ENCODE results near the gene EPAS1.

EPAS1 gene

GRCh38 chr2:46364797-46365457 lies 67.7 kb downstream of the EPAS1 start:
- peak; percentile 49 for DNase-seq (ENCODE audit: low read depth)

DNA sequence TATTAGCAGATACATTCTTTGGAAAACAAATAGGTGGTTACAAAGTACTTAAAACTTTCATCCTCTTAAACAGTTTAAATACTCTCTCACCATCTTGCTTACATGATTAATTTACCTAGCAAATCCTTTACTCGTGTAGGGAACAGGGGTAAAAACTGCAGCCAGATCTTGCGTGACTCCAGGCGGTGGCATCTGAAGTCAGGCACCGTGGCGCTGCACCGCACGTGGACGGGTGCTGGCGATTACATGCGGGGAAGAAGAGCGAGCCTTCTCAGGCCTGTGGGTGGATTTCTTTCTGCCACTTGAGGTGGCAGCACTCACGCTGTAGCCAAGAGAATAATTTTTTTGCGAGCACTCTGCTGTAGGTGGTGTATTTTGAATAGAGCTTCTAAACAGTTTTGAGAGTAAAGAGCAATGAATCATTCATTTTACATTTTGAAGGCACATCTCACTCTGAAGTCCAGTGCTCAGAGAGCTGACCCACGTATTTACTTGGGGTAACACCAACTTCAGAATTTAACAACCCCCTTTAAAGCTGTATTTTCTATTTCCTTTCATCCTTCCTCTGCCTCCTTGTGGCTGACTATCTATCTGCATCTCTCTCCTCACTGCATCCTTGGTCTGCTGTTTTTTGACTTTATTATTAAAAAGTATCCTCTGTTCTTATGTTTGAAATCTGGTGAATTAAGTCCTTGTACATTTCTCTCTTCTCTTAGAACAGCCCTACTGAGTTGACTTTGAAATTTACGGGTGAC lies 68.9 kb downstream of the EPAS1 start:
- DNase-seq (ENCODE audit: low read depth), result no peak

GRCh38 chr2:46366668-46367052 lies 69.5 kb downstream of the EPAS1 start:
- no peak for DNase-seq (ENCODE audit: low read depth)

- no peak for DNase-seq (ENCODE audit: low read depth)
These were observed 70.1 kb downstream of the EPAS1 start for GRCh38 chr2:46367286-46367685.

GRCh38 chr2:46368401-46368800 lies 71.2 kb downstream of the EPAS1 start:
- DNase-seq (ENCODE audit: low read depth), result no peak

GRCh38 chr2:46369783-46370182 lies 72.6 kb downstream of the EPAS1 start:
- no peak for DNase-seq (ENCODE audit: low read depth)

GRCh38 chr2:46371854-46372253 lies 74.6 kb downstream of the EPAS1 start:
- no peak for DNase-seq (ENCODE audit: low read depth)

GRCh38 chr2:46372475-46372874 lies 75.3 kb downstream of the EPAS1 start:
- no peak for DNase-seq (ENCODE audit: low read depth)

- DNase-seq (ENCODE audit: low read depth), result no peak
These were observed 76.0 kb downstream of the EPAS1 start for GRCh38 chr2:46373238-46373637.

DNA sequence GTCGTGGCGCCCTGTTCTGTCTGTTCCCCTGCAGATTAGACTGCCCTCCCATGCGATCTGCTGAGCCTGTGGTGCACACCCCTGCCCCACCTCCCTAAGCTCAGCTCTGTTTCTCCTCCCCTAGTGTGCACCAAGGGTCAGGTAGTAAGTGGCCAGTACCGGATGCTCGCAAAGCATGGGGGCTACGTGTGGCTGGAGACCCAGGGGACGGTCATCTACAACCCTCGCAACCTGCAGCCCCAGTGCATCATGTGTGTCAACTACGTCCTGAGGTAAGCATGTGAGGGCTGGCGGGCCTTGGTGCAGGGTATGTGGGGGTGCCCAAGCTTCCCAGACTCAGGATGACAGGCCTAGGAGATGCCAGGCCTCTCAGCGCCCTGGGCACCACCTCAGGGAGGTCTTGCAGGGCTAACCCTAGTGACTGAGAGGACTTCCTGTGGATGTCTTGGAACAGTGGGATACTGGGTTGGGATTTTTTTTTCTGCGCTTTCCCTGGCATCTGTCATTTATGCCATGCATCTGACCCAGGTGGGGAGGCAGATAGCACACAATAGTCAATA lies 78.4 kb downstream of the EPAS1 start:
- no peak for DNase-seq (ENCODE audit: low read depth)

DNA sequence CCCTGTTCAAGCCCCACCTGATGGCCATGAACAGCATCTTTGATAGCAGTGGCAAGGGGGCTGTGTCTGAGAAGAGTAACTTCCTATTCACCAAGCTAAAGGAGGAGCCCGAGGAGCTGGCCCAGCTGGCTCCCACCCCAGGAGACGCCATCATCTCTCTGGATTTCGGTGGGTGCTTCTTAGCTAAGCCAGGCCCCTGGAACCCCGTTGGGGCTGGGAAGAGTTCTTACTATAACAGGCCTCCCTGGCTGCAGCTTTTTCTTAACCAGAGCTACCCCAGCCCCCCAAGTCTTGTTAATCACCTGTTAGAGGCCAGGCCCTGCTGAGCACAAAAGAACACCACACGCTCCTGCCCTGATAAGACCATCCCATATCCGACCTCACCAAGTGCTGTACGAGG lies 79.4 kb downstream of the EPAS1 start:
- DNase-seq (ENCODE audit: low read depth), result no peak

- DNase-seq (ENCODE audit: low read depth), result no peak
These were observed 79.9 kb downstream of the EPAS1 start for GRCh38 chr2:46377101-46377581.

GRCh38 chr2:46377666-46378560 lies 80.7 kb downstream of the EPAS1 start:
- no peak for DNase-seq (ENCODE audit: low read depth)

GRCh38 chr2:46378616-46379015 lies 81.4 kb downstream of the EPAS1 start:
- DNase-seq (ENCODE audit: low read depth), result no peak

DNA sequence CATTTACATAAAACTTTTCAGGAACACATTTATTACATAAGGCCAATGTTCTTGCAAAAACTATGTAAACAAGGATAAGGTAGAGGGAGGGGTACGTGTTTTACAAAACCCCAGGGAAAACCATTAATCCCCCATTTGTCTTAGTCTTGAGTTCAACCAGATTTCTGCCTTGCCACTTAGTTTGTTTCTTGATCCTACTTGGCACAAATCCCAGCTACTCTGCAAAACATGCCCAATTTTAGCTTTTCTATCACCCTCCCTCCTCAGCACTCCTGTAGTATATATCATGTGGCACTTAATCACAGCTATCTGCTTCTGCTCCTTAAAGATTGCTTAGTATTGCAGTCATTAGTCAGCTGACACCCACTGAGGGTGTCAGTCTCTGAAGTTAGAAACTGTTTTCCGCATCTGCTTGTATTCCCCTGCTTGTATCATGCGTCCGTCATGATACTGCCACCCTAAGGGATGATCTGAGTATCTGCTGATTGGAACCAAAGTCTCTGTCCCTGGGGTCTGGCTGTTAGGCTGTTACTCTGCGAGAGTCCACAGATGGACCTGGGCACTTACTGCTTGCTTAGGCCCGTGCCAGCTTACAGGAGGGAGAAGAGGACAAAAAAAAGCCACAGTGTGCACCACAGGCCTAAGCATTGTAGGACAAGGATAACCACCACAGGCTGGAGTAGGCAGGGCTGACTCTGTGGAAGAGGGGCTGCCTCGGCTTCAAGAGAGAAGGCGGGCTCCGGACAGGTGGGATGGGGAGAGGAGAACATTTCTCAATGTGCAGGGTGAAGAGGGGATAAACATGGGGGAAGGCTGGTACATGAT lies 82.2 kb downstream of the EPAS1 start:
- DNase-seq (ENCODE audit: low read depth), result peak; percentile 82

- DNase-seq (ENCODE audit: low read depth), result no peak
These were observed 83.1 kb downstream of the EPAS1 start for GRCh38 chr2:46380038-46380940.

DNA sequence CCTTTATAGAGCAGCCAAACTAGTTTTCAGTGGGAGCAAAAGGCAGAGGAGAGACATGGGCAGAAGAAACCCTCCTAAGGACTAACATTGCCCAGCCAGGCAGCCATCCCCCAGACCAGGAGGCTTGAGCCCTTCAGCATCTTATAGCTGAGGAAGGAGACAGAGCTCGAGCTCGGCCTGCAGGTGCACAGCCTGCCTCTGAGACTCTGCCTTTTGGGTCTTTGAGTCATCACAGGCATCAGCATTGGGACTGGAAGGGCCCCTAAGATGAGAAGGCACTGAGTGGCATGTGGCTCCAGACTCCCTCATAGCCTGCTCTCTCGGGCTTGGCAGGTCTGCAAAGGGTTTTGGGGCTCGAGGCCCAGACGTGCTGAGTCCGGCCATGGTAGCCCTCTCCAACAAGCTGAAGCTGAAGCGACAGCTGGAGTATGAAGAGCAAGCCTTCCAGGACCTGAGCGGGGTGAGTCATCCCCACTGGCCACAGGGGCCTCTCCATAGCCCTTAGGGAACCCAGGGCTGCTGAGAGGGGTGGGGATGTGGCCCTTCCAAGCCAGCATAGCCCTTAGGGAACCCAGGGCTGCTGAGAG lies 84.1 kb downstream of the EPAS1 start:
- DNase-seq (ENCODE audit: low read depth), result no peak

GRCh38 chr2:46381871-46382270 lies 84.7 kb downstream of the EPAS1 start:
- no peak for DNase-seq (ENCODE audit: low read depth)

- no peak for DNase-seq (ENCODE audit: low read depth)
These were observed 85.3 kb downstream of the EPAS1 start for GRCh38 chr2:46382331-46383112.
